ENCODE measurements around the gene DDX1.

DNA sequence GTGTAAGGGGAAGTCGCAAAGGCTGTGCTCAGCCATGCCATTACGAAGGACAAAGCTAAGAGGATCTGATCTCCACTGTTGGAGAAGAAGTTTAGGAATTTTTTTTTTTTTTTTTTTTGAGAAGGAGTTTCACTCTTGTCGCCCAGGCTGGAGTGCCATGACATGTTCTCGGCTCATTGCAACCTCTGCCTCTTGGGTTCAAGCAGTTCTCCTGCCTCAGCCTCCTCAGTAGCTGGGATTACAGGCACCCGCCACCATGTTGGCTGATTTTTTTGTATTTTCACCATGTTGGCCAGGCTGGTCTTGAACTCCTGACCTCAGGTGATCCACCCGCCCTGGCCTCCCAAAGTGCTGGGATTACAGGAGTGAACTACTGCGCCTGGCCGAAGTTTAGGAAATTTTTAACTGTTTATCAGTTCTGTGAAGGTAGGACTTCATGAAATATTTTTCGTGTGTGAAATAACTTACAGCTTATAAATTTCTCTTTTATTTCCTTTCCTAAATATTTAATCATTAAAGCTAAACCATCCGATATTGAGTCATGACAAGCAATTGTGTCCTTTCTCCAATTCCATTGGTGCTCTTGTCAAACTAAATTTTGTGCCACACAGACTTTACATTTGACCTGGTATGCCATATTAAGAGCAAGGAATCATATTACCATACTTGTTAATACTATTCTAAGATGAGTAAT, 22.2 kb downstream of the DDX1 start:
- TF ChIP-seq POLR2A (IDR thresholded peaks at IDR 0.05) (no peak), POLR2AphosphoS5 (IDR thresholded peaks at IDR 0.05) (no peak)
- TF ChIP-seq, protein P1, sequence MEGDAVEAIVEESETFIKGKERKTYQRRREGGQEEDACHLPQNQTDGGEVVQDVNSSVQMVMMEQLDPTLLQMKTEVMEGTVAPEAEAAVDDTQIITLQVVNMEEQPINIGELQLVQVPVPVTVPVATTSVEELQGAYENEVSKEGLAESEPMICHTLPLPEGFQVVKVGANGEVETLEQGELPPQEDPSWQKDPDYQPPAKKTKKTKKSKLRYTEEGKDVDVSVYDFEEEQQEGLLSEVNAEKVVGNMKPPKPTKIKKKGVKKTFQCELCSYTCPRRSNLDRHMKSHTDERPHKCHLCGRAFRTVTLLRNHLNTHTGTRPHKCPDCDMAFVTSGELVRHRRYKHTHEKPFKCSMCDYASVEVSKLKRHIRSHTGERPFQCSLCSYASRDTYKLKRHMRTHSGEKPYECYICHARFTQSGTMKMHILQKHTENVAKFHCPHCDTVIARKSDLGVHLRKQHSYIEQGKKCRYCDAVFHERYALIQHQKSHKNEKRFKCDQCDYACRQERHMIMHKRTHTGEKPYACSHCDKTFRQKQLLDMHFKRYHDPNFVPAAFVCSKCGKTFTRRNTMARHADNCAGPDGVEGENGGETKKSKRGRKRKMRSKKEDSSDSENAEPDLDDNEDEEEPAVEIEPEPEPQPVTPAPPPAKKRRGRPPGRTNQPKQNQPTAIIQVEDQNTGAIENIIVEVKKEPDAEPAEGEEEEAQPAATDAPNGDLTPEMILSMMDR (IDR thresholded peaks at IDR 0.05 in 8 of 11, conservative IDR thresholded peaks at IDR 0.05 in 3 of 11) = no peak

All from spleen (tissue), 7 donors.